Loucy (cell line): Measurements from ENCODE around the gene GALNT9.

ENCODE experiments used
- H2AFZ ChIP-seq: fragments of 200-600 bp; sonication (generic); 2 replicates; pipeline ENCODE4 v1.6.0; 2016; ENCODE audit warnings: antibody characterized with exemption, mild to moderate bottlenecking, low read length, moderate library complexity
- H3F3A ChIP-seq: fragments of 200-600 bp; 2 replicates; pipeline ENCODE4 v1.6.0; 2016; ENCODE audit warnings: antibody characterized with exemption, low read depth, mild to moderate bottlenecking
- H3K27me3 ChIP-seq: fragments of 200-600 bp; sonication (generic); 2 replicates; pipeline ENCODE4 v1.6.1; 2014; ENCODE audit warnings: low read length, mild to moderate bottlenecking; ENCODE audit not compliant: insufficient read depth, poor library complexity, severe bottlenecking
- H3K36me3 ChIP-seq: fragments of 200-600 bp; sonication (generic); 2 replicates; pipeline ENCODE4 v1.6.1; 2016; ENCODE audit warnings: low read length; ENCODE audit not compliant: insufficient read depth
- H3K4me1 ChIP-seq: fragments of 200-600 bp; sonication (generic); 2 replicates; pipeline ENCODE4 v1.5.1; 2014; ENCODE audit warnings: low read length, mild to moderate bottlenecking; ENCODE audit not compliant: insufficient read depth, poor library complexity, severe bottlenecking
- H3K4me2 ChIP-seq: fragments of 200-600 bp; sonication (generic); 2 replicates; pipeline ENCODE4 v1.6.0; 2014; ENCODE audit warnings: antibody characterized with exemption, low read length, low read depth, mild to moderate bottlenecking; ENCODE audit not compliant: poor library complexity, severe bottlenecking
- H3K4me3 ChIP-seq: fragments of 200-600 bp; sonication (generic); 2 replicates; pipeline ENCODE4 v1.5.1; 2014; ENCODE audit warnings: low read length, mild to moderate bottlenecking, mixed read lengths; ENCODE audit not compliant: poor library complexity, severe bottlenecking
- H3K79me2 ChIP-seq: fragments of 200-600 bp; sonication (generic); 2 replicates; pipeline ENCODE4 v1.6.1; 2014; ENCODE audit warnings: low read length; ENCODE audit not compliant: insufficient read depth
- H3K9ac ChIP-seq: fragments of 200-600 bp; sonication (generic); 2 replicates; pipeline ENCODE4 v1.6.0; 2014; ENCODE audit warnings: mild to moderate bottlenecking, low read depth, low read length, moderate library complexity; ENCODE audit not compliant: poor library complexity, severe bottlenecking
- H3K9me2 ChIP-seq: fragments of 200-600 bp; sonication (generic); replicated peaks from 2 replicates; pipeline ENCODE4 v1.6.1; 2016; ENCODE audit warnings: low read depth, low read length, mixed read lengths
- H3K9me3 ChIP-seq: fragments of 200-600 bp; sonication (generic); 2 replicates; pipeline ENCODE4 v1.6.1; 2014; ENCODE audit warnings: mild to moderate bottlenecking, antibody characterized with exemption, low read length, low read depth; ENCODE audit not compliant: insufficient read depth
- H4K20me1 ChIP-seq: fragments of 200-600 bp; sonication (generic); 2 replicates; pipeline ENCODE4 v1.6.0; 2014; ENCODE audit warnings: antibody characterized with exemption, low read length, mild to moderate bottlenecking; ENCODE audit not compliant: insufficient read depth, poor library complexity, severe bottlenecking
- CTCF ChIP-seq: fragments of 200-600 bp; sonication (generic); conservative IDR thresholded peaks from 2 replicates; pipeline ENCODE4 v1.5.1; 2014; ENCODE audit warnings: mild to moderate bottlenecking, antibody characterized with exemption, low read length
- EZH2phosphoT487 ChIP-seq: fragments of 200-600 bp; IDR thresholded peaks from 2 replicates; pipeline ENCODE4 v1.6.1; 2018; ENCODE audit warnings: antibody characterized with exemption, mild to moderate bottlenecking, moderate library complexity, borderline replicate concordance

The GALNT9 gene

GRCh38 chr12:132170094-132170636 lies 159.2 kb downstream of the GALNT9 start:
- no peak overlapping the region for H3K9ac ChIP-seq
- H3F3A ChIP-seq = peaks cover 3% of the 10 kb centered on the region; the same call in 1 of the 2 replicates
- H3K36me3 ChIP-seq = no peaks in the 10 kb centered on the region
- no peaks in the 10 kb centered on the region for H3K9me3 ChIP-seq
- TF ChIP-seq EZH2phosphoT487 (no peak), CTCF (no peak)
- no peaks in the 10 kb centered on the region for H4K20me1 ChIP-seq
- H2AFZ ChIP-seq = no peak overlapping the region
- H3K4me3 ChIP-seq = no peak overlapping the region
- no peaks in the 10 kb centered on the region for H3K9me2 ChIP-seq
- H3K4me2 ChIP-seq = no peak overlapping the region
- peaks cover 24% of the 10 kb centered on the region for H3K4me1 ChIP-seq
- H3K27me3 ChIP-seq = no peaks in the 10 kb centered on the region
- H3K79me2 ChIP-seq = no peaks in the 10 kb centered on the region

- peaks cover 24% of the 10 kb centered on the region for H3K4me1 ChIP-seq
- no peak overlapping the region for H3K4me3 ChIP-seq
- no peaks in the 10 kb centered on the region for H3K79me2 ChIP-seq
- no peaks in the 10 kb centered on the region for H4K20me1 ChIP-seq
- H3K9ac ChIP-seq = no peak overlapping the region
- no peak overlapping the region for H3K4me2 ChIP-seq
- H2AFZ ChIP-seq = no peak overlapping the region
- H3K9me3 ChIP-seq = no peaks in the 10 kb centered on the region
- no peaks in the 10 kb centered on the region for H3K9me2 ChIP-seq
- H3K36me3 ChIP-seq = no peaks in the 10 kb centered on the region
- no peaks in the 10 kb centered on the region for H3K27me3 ChIP-seq
- H3F3A ChIP-seq = peaks cover 3% of the 10 kb centered on the region; the same call in 1 of the 2 replicates
- TF ChIP-seq CTCF = no peak
- no peak for TF ChIP-seq EZH2phosphoT487
These were observed 160.0 kb downstream of the GALNT9 start for GRCh38 chr12:132169376-132169775.

GRCh38 chr12:132168311-132169031 lies 160.9 kb downstream of the GALNT9 start:
- TF ChIP-seq EZH2phosphoT487 = no peak
- no peak for TF ChIP-seq CTCF
- no peaks in the 10 kb centered on the region for H4K20me1 ChIP-seq
- H2AFZ ChIP-seq = no peak overlapping the region
- no peaks in the 10 kb centered on the region for H3K9me3 ChIP-seq
- H3K36me3 ChIP-seq = no peaks in the 10 kb centered on the region
- H3K9me2 ChIP-seq = no peaks in the 10 kb centered on the region
- peaks cover 3% of the 10 kb centered on the region; the same call in 1 of the 2 replicates for H3F3A ChIP-seq
- peak overlapping the region; percentile 56 for H3K4me2 ChIP-seq
- H3K4me1 ChIP-seq = peaks cover 28% of the 10 kb centered on the region
- no peaks in the 10 kb centered on the region for H3K27me3 ChIP-seq
- H3K79me2 ChIP-seq = no peaks in the 10 kb centered on the region
- H3K4me3 ChIP-seq = no peak overlapping the region
- H3K9ac ChIP-seq = no peak overlapping the region
